Stimulated activated CD4-positive, alpha-beta T cell treated with anti-CD3 and anti-CD28 coated beads, TNF-alpha, amount 100 ng/mL, for 48 hours (primary cell): ENCODE measurements around the gene ZXDA.

ENCODE experiments used
- DNase-seq, 3 donors: peaks; one replicate each; pipeline ENCODE4 v3.0.0-alpha.2; 2020; ENCODE audit warnings: low read depth in 3 of 3

Gene ZXDA

GRCh38 chrX:57871463-57871862 is 38.8 kb downstream of the ZXDA start:
- DNase-seq, result no peak
